ENCODE data around the gene PDIA5. TPM values are rescaled to one million over a fixed set of nuclear protein-coding genes. Genes with fewer than 3 reads are reported as not detected.

The PDIA5 gene
- total and polyA plus RNA-seq, 2 donors (not counting 1 experiment from before 2014, with no cell fraction given) = 2.6 to 3.8 TPM

- H3K27ac ChIP-seq (ENCODE audit: low read length in 2 of 2) = no peak overlapping the region
- POLR2A ChIA-PET = no interaction called here
- no peaks in the 10 kb centered on the region for H3K27me3 ChIP-seq (replicated peaks in 1 of 4; ENCODE audit: control extremely low read depth in 1 of 4, control insufficient read depth in 3 of 4, insufficient read depth in 4 of 4, low read length in 3 of 4)
- H4K20me1 ChIP-seq (ENCODE audit: control insufficient read depth, insufficient read depth, low read length, poor library complexity, severe bottlenecking) = no peaks in the 10 kb centered on the region
- peaks cover 2% of the 10 kb centered on the region for H3K9me3 Mint-ChIP-seq (ENCODE audit: insufficient read depth)
- TF ChIP-seq CTCF (IDR thresholded peaks at IDR 0.05) (no peak), EZH2 (IDR thresholded peaks at IDR 0.05; ENCODE audit: borderline replicate concordance, insufficient read depth, low read depth, low read length, poor library complexity, severe bottlenecking) (no peak)
- H3K4me2 ChIP-seq (replicated peaks; ENCODE audit: low read depth, low read length, poor library complexity, severe bottlenecking) = no peak overlapping the region
- peaks cover 0 to 6% of the 10 kb centered on the region in 2 experiments for H3K36me3 ChIP-seq (replicated peaks in 1 of 2; ENCODE audit: control extremely low read depth in 1 of 2, control insufficient read depth in 1 of 2, extremely low read depth in 1 of 2, insufficient read depth in 2 of 2, low read length in 1 of 2)
- H3K27me3 Mint-ChIP-seq = no peaks in the 10 kb centered on the region
- ATAC-seq (ENCODE audit: low read depth) (no peak), DNase-seq (no peak)
- H3K4me3 Mint-ChIP-seq = no peak overlapping the region
- 100% methylated on average over 3 of the region's 3 CpGs for WGBS (ENCODE audit: insufficient coverage)
- no peak overlapping the region for H2AFZ ChIP-seq (ENCODE audit: insufficient read depth, low read depth, low read length, poor library complexity, severe bottlenecking)
- H3K9ac ChIP-seq (ENCODE audit: low read length) = no peak overlapping the region
- CTCF ChIA-PET = no interaction called here
- intact Hi-C loops (cut with micrococcal nuclease) = no loop called here
- H3K9me3 ChIP-seq (ENCODE audit: control extremely low read depth in 1 of 3, control insufficient read depth in 2 of 3, insufficient read depth in 1 of 3, low read length in 2 of 3) = peaks cover 0 to 21% (median 9%) of the 10 kb centered on the region in 3 donors
- H3K79me2 ChIP-seq (ENCODE audit: control insufficient read depth, insufficient read depth, low read length) = no peaks in the 10 kb centered on the region
- peaks cover 17% of the 10 kb centered on the region for H3K4me1 Mint-ChIP-seq
- no peak overlapping the region for H3K27ac Mint-ChIP-seq
- peaks cover 9 to 20% of the 10 kb centered on the region in 2 donors for H3K4me1 ChIP-seq (ENCODE audit: control insufficient read depth in 2 of 2, insufficient read depth in 2 of 2, low read length in 2 of 2)
- no peak overlapping the region for H3K4me3 ChIP-seq (ENCODE audit: control extremely low read depth in 1 of 5, extremely low read depth in 1 of 5, insufficient read depth in 1 of 5, low read depth in 2 of 5, low read length in 4 of 5)
Observed at GRCh38 chr3:123149525-123149924, 82.7 kb downstream of the PDIA5 start.

GRCh38 chr3:123150449-123151215, 83.8 kb downstream of the PDIA5 start:
- DNase-seq (no peak), ATAC-seq (ENCODE audit: low read depth) (no peak)
- H3K4me3 ChIP-seq (ENCODE audit: control extremely low read depth in 1 of 5, extremely low read depth in 1 of 5, insufficient read depth in 1 of 5, low read depth in 2 of 5, low read length in 4 of 5) = no peak overlapping the region
- WGBS (ENCODE audit: insufficient coverage) = 98% methylated on average over 15 of the region's 15 CpGs
- Mint-ChIP-seq H3K27ac (no peak overlapping the region), H3K9me3 (ENCODE audit: insufficient read depth) (peaks cover 2% of the 10 kb centered on the region), H3K4me1 (peaks cover 18% of the 10 kb centered on the region), H3K4me3 (no peak overlapping the region), H3K27me3 (no peaks in the 10 kb centered on the region)
- H3K9ac ChIP-seq (ENCODE audit: low read length) = no peak overlapping the region
- intact Hi-C loops (cut with micrococcal nuclease) = no loop called here
- no peak overlapping the region for H3K4me2 ChIP-seq (replicated peaks; ENCODE audit: low read depth, low read length, poor library complexity, severe bottlenecking)
- H4K20me1 ChIP-seq (ENCODE audit: control insufficient read depth, insufficient read depth, low read length, poor library complexity, severe bottlenecking) = no peaks in the 10 kb centered on the region
- no peak for TF ChIP-seq CTCF (IDR thresholded peaks at IDR 0.05)
- no peak for TF ChIP-seq EZH2 (IDR thresholded peaks at IDR 0.05; ENCODE audit: borderline replicate concordance, insufficient read depth, low read depth, low read length, poor library complexity, severe bottlenecking)
- peaks cover 0 to 21% (median 9%) of the 10 kb centered on the region in 3 donors for H3K9me3 ChIP-seq (ENCODE audit: control extremely low read depth in 1 of 3, control insufficient read depth in 2 of 3, insufficient read depth in 1 of 3, low read length in 2 of 3)
- H2AFZ ChIP-seq (ENCODE audit: insufficient read depth, low read depth, low read length, poor library complexity, severe bottlenecking) = no peak overlapping the region
- CTCF ChIA-PET = no interaction called here
- H3K27ac ChIP-seq (ENCODE audit: low read length in 2 of 2) = no peak overlapping the region
- peaks cover 9 to 20% of the 10 kb centered on the region in 2 donors for H3K4me1 ChIP-seq (ENCODE audit: control insufficient read depth in 2 of 2, insufficient read depth in 2 of 2, low read length in 2 of 2)
- no peaks in the 10 kb centered on the region for H3K27me3 ChIP-seq (replicated peaks in 1 of 4; ENCODE audit: control extremely low read depth in 1 of 4, control insufficient read depth in 3 of 4, insufficient read depth in 4 of 4, low read length in 3 of 4)
- POLR2A ChIA-PET = no interaction called here
- H3K36me3 ChIP-seq (replicated peaks in 1 of 2; ENCODE audit: control extremely low read depth in 1 of 2, control insufficient read depth in 1 of 2, extremely low read depth in 1 of 2, insufficient read depth in 2 of 2, low read length in 1 of 2) = peaks cover 0 to 6% of the 10 kb centered on the region in 2 experiments
- no peaks in the 10 kb centered on the region for H3K79me2 ChIP-seq (ENCODE audit: control insufficient read depth, insufficient read depth, low read length)
